GM18507 (cell line): ENCODE data around the gene COL4A2.

Source experiments
- DNase-seq: peaks from one replicate; pipeline ENCODE4 v3.0.0; 2011; ENCODE audit warnings: low read depth; ENCODE audit not compliant: insufficient read length; ENCODE audit errors: extremely low spot score
- FAIRE-seq: peaks from 2 replicates; lab custom pipeline; 2011; peaks lifted over from hg19 to GRCh38; lab: Jason Lieb, UNC

The COL4A2 gene

GRCh38 chr13:110551284-110551683 is 244.2 kb downstream of the COL4A2 start:
- FAIRE-seq (no peak), DNase-seq (no peak)

GRCh38 chr13:110552767-110553166 is 245.7 kb downstream of the COL4A2 start:
- FAIRE-seq = no peak
- no peak for DNase-seq

- FAIRE-seq = no peak
These were observed 246.3 kb downstream of the COL4A2 start for GRCh38 chr13:110553417-110553816.

GRCh38 chr13:110554227-110554836 is 247.2 kb downstream of the COL4A2 start:
- no peak for FAIRE-seq
- DNase-seq = no peak

More at GRCh38 chr13:110553417-110553816, 246.3 kb downstream of the COL4A2 start:
- no peak for DNase-seq

GRCh38 chr13:110554946-110555345 is 247.9 kb downstream of the COL4A2 start:
- no peak for FAIRE-seq
- DNase-seq = no peak

GRCh38 chr13:110555601-110556223 is 248.6 kb downstream of the COL4A2 start:
- FAIRE-seq (no peak), DNase-seq (no peak)

GRCh38 chr13:110556224-110556606 is 249.1 kb downstream of the COL4A2 start:
- DNase-seq = no peak
- no peak for FAIRE-seq

- no peak for FAIRE-seq
- no peak for DNase-seq
These were observed 250.0 kb downstream of the COL4A2 start for GRCh38 chr13:110557082-110557481.

GRCh38 chr13:110557610-110558305 is 250.7 kb downstream of the COL4A2 start:
- no peak for DNase-seq
- FAIRE-seq = no peak

GRCh38 chr13:110559429-110559943 is 252.4 kb downstream of the COL4A2 start:
- FAIRE-seq = no peak
- DNase-seq = no peak

- FAIRE-seq (no peak), DNase-seq (no peak)
These were observed 252.9 kb downstream of the COL4A2 start for GRCh38 chr13:110559986-110560385.

GRCh38 chr13:110560601-110561343 is 253.7 kb downstream of the COL4A2 start:
- FAIRE-seq (peak; percentile 21), DNase-seq (no peak)

- FAIRE-seq = no peak
- DNase-seq = peak; percentile 67
These were observed 254.4 kb downstream of the COL4A2 start, which contains the start of gene RAB20 for GRCh38 chr13:110561344-110562035. Gene RAB20, minus strand, starts transcription at chr13:110561722. Its CDS starts 203 bp downstream, at chr13:110561519.

- no peak for DNase-seq
- FAIRE-seq = peak; percentile 86
These were observed 255.0 kb downstream of the COL4A2 start for GRCh38 chr13:110562036-110562597.
